SK-N-SH (cell line): ENCODE results near the gene ZAR1L. TPM values are rescaled to one million over a fixed set of nuclear protein-coding genes. Genes with fewer than 3 reads are reported as not detected.

ENCODE experiments used
- CTCF ChIA-PET: fragments of 300-600, 350-600 bp; formaldehyde crosslinking; extraction: SDS; loops from one replicate; lab custom pipeline; 2021; lab: Yijun Ruan, JAX
- POLR2A ChIA-PET: fragments of 350-600 bp; sonication (Branson Sonifier 250); formaldehyde crosslinking; extraction: SDS; loops from one replicate; lab custom pipeline; 2020; ENCODE audit warnings: antibody characterized with exemption, inconsistent platforms; lab: Yijun Ruan, JAX
- DNase-seq: peaks from one replicate; pipeline ENCODE4 v3.0.0; 2012
- H2AFZ ChIP-seq: fragments of 200-600 bp; sonication (generic); 2 replicates; pipeline ENCODE4 v1.8.1; 2016; ENCODE audit warnings: antibody characterized with exemption, mild to moderate bottlenecking, low read depth
- H3F3A ChIP-seq: fragments of 200-600 bp; sonication (generic); replicated peaks from 2 replicates; pipeline ENCODE3; 2016; ENCODE audit warnings: antibody characterized with exemption, mild to moderate bottlenecking; ENCODE audit not compliant: insufficient read depth
- H3K27ac ChIP-seq, 2 experiments: fragments of 200-500 bp in 1 of 2; fragments of 200-600 bp in 1 of 2; sonication (Bioruptor generic) in 1 of 2; sonication (generic), shearing (Covaris generic) in 1 of 2; 2 replicates each; pipeline versions ENCODE4 v1.5.1 to v1.6.1; 2014 to 2016; ENCODE audit warnings: low read depth in 2 of 2, inconsistent platforms in 1 of 2, low read length in 1 of 2, mild to moderate bottlenecking in 1 of 2, mixed read lengths in 1 of 2
- H3K27me3 ChIP-seq: fragments of 200-600 bp; sonication (generic), shearing (Covaris generic); 2 replicates; pipeline ENCODE4 v1.6.1; 2016; ENCODE audit warnings: mixed run types; ENCODE audit not compliant: insufficient read depth
- H3K36me3 ChIP-seq, 2 experiments: fragments of 200-500 bp in 1 of 2; fragments of 200-600 bp in 1 of 2; sonication (Bioruptor generic) in 1 of 2; sonication (generic) in 1 of 2; replicated peaks in 1 of 2; 2 replicates each; pipeline versions ENCODE3 to v1.5.1; 2014 to 2016; ENCODE audit warnings: low read length in 1 of 2, mild to moderate bottlenecking in 1 of 2; ENCODE audit not compliant: insufficient read depth in 2 of 2, control insufficient read depth in 1 of 2
- H3K4me1 ChIP-seq, 2 experiments: fragments of 200-500 bp in 1 of 2; fragments of 200-600 bp in 1 of 2; sonication (Bioruptor generic) in 1 of 2; sonication (generic), shearing (Covaris generic) in 1 of 2; 2 replicates each; pipeline versions ENCODE4 v1.5.1 to v1.6.1; 2014 to 2016; ENCODE audit warnings: low read depth in 1 of 2, low read length in 1 of 2, mixed run types in 1 of 2; ENCODE audit not compliant: insufficient read depth in 2 of 2, control insufficient read depth in 1 of 2
- H3K4me2 ChIP-seq: fragments of 200-600 bp; sonication (generic), shearing (Covaris generic); 2 replicates; pipeline ENCODE4 v1.6.1; 2017; ENCODE audit warnings: mixed run types
- H3K4me3 ChIP-seq, 2 experiments: fragments of 200-500 bp in 1 of 2; fragments of 200-600 bp in 1 of 2; sonication (Bioruptor generic) in 1 of 2; sonication (generic), shearing (Covaris generic) in 1 of 2; 2 replicates each; pipeline versions ENCODE4 v1.5.1 to v1.8.1; 2014 to 2016; ENCODE audit warnings: low read depth in 2 of 2, inconsistent platforms in 1 of 2, low read length in 1 of 2, mild to moderate bottlenecking in 1 of 2, mixed read lengths in 1 of 2, moderate library complexity in 1 of 2
- H3K79me2 ChIP-seq: fragments of 200-600 bp; sonication (generic); 2 replicates; pipeline ENCODE4 v1.8.1; 2017; ENCODE audit warnings: mild to moderate bottlenecking; ENCODE audit not compliant: insufficient read depth
- H3K9ac ChIP-seq: fragments of 200-600 bp; sonication (generic); 2 replicates; pipeline ENCODE4 v1.6.1; 2017; ENCODE audit warnings: mixed run types
- H3K9me2 ChIP-seq: fragments of 200-600 bp; sonication (generic); 2 replicates; pipeline ENCODE4 v1.6.1; 2017; ENCODE audit warnings: mixed run types
- H3K9me3 ChIP-seq: fragments of 200-600 bp; sonication (generic); 2 replicates; pipeline ENCODE4 v1.6.1; 2017; ENCODE audit warnings: mixed run types, mild to moderate bottlenecking, moderate library complexity
- H4K20me1 ChIP-seq: fragments of 200-600 bp; sonication (generic); 2 replicates; pipeline ENCODE4 v1.6.1; 2017; ENCODE audit warnings: mild to moderate bottlenecking, mixed run types; ENCODE audit not compliant: insufficient read depth
- CHD2 ChIP-seq: fragments of 150-350 bp; IDR thresholded peaks from 2 replicates; pipeline ENCODE4 v1.6.1; 2018; ENCODE audit warnings: low read length; ENCODE audit not compliant: partially characterized antibody
- ELF1 ChIP-seq: IDR thresholded peaks from 2 replicates; pipeline ENCODE4 v1.4.0; 2012
- EZH2phosphoT487 ChIP-seq: fragments of 200-600 bp; sonication (generic); IDR thresholded peaks from 2 replicates; pipeline ENCODE4 v1.6.1; 2017; ENCODE audit warnings: low read depth, mixed run types, mild to moderate bottlenecking, antibody characterized with exemption, moderate library complexity, borderline replicate concordance
- GABPA ChIP-seq: IDR thresholded peaks from 2 replicates; pipeline ENCODE4 v1.4.0; 2012; ENCODE audit warnings: low read depth, mild to moderate bottlenecking
- MEF2A ChIP-seq: IDR thresholded peaks from 2 replicates; pipeline ENCODE4 v1.4.0; 2012; ENCODE audit warnings: low read depth, borderline replicate concordance
- MXI1 ChIP-seq: IDR thresholded peaks from 2 replicates; pipeline ENCODE4 v1.6.1; 2012; ENCODE audit warnings: mild to moderate bottlenecking, low read depth, low read length, improper control_type of control experiment
- NFIC ChIP-seq: IDR thresholded peaks from 2 replicates; pipeline ENCODE4 v1.4.0; 2012; ENCODE audit warnings: borderline replicate concordance
- NRF1 ChIP-seq: IDR thresholded peaks from 2 replicates; pipeline ENCODE4 v1.6.1; 2012; ENCODE audit warnings: low read depth, mild to moderate bottlenecking, low read length
- POLR2AphosphoS5 ChIP-seq: IDR thresholded peaks from 2 replicates; pipeline ENCODE4 v1.6.1; 2012; ENCODE audit warnings: low read depth, low read length
- RAD21 ChIP-seq: IDR thresholded peaks from 2 replicates; pipeline ENCODE4 v1.6.1; 2012; ENCODE audit warnings: mild to moderate bottlenecking, low read length
- RCOR1 ChIP-seq: fragments of 150-350 bp; IDR thresholded peaks from 2 replicates; pipeline ENCODE4 v1.6.1; 2017; ENCODE audit warnings: antibody characterized with exemption, low read length
- TAF1 ChIP-seq: IDR thresholded peaks from 2 replicates; pipeline ENCODE4 v1.6.1; 2012; ENCODE audit warnings: low read depth, mild to moderate bottlenecking, low read length, moderate library complexity, borderline replicate concordance
- TCF12 ChIP-seq: IDR thresholded peaks from 2 replicates; pipeline ENCODE4 v1.4.0; 2012
- WGBS: methylation state at CpG from one replicate; pipeline ENCODE4 v1.1.6; 2017; ENCODE audit warnings: low lambda C conversion rate; 5-methylcytosine and 5-hydroxymethylcytosine counted together
- polyA plus RNA-seq, 3 experiments: library from polyadenylated mRNA; depleted of rRNA; stranded (reverse); fragments of >200 nt; gene quantifications; 2 replicates each; pipeline ENCODE4 v1.2.3, GENCODE V29; 2012
- TF ChIP-seq, protein P1 (sequence below): IDR thresholded peaks from 2 replicates; pipeline ENCODE4 v1.4.0; 2012; ENCODE audit warnings: low read depth
- TF ChIP-seq, protein P2 (sequence below): fragments of 200-600 bp; sonication (generic); IDR thresholded peaks from 2 replicates; pipeline ENCODE4 v1.6.1; 2017; ENCODE audit warnings: antibody characterized with exemption, mild to moderate bottlenecking, moderate library complexity
- TF ChIP-seq, protein P3 (sequence below): IDR thresholded peaks from 2 replicates; pipeline ENCODE4 v1.4.0; 2012; ENCODE audit warnings: low read depth, borderline replicate concordance
- TF ChIP-seq, protein P4 (sequence below): fragments of 150-350 bp; IDR thresholded peaks from 2 replicates; pipeline ENCODE4 v1.6.1; 2017; ENCODE audit warnings: antibody characterized with exemption, low read length, low read depth, borderline replicate concordance

ZAR1L gene
- polyA plus RNA-seq, 1 of the 3 experiments (the other 2 are of a cell fraction), result 0.07 TPM

DNA sequence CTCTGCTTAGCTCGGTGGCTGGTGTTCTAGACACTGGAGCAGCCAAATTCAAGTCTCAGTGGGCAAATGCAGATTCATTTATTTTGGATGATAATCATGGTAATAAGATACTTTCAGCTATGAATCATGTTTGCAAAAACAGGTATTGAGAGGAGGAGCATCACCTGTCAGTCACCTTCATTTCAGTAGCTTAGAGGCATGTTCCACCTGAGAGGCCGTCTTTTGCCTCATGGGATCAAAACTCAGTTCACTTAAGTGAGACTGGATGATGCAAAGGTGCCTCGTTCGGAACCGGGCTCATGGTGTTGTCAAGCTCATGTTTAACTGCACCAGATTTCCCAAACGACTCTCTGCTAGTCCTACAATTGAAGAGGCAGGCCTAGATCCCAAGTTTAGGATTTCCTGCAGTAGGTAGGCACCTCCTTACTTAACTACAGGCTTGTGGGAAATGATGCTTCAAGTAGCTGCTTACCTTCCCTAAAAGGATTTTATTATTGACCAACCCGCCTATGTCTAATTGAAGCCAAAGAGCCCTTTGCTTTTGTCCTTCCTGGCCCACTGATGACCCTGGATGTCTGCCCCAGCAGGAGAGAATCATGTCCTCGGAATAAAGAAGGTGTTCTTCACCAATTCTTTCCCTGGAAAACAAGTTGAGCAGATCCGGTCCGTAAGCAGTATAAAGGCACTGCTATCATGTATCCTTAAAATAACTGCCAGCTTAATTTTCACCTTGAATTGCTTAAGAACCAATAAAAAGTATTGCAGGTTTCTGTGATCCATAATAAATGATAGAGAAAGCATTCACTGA lies 60.0 kb downstream of the ZAR1L start:
- no peaks in the 10 kb centered on the region for H3K79me2 ChIP-seq
- TF ChIP-seq, protein P1, sequence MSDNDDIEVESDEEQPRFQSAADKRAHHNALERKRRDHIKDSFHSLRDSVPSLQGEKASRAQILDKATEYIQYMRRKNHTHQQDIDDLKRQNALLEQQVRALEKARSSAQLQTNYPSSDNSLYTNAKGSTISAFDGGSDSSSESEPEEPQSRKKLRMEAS, result no peak
- TF ChIP-seq, protein P2, sequence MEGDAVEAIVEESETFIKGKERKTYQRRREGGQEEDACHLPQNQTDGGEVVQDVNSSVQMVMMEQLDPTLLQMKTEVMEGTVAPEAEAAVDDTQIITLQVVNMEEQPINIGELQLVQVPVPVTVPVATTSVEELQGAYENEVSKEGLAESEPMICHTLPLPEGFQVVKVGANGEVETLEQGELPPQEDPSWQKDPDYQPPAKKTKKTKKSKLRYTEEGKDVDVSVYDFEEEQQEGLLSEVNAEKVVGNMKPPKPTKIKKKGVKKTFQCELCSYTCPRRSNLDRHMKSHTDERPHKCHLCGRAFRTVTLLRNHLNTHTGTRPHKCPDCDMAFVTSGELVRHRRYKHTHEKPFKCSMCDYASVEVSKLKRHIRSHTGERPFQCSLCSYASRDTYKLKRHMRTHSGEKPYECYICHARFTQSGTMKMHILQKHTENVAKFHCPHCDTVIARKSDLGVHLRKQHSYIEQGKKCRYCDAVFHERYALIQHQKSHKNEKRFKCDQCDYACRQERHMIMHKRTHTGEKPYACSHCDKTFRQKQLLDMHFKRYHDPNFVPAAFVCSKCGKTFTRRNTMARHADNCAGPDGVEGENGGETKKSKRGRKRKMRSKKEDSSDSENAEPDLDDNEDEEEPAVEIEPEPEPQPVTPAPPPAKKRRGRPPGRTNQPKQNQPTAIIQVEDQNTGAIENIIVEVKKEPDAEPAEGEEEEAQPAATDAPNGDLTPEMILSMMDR, result no peak
- no peak for TF ChIP-seq EZH2phosphoT487
- no peak for TF ChIP-seq CHD2
- no peak for TF ChIP-seq TCF12
- TF ChIP-seq, protein P3, sequence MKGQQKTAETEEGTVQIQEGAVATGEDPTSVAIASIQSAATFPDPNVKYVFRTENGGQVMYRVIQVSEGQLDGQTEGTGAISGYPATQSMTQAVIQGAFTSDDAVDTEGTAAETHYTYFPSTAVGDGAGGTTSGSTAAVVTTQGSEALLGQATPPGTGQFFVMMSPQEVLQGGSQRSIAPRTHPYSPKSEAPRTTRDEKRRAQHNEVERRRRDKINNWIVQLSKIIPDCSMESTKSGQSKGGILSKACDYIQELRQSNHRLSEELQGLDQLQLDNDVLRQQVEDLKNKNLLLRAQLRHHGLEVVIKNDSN, result no peak
- no peak for TF ChIP-seq MXI1
- TF ChIP-seq, protein P4, sequence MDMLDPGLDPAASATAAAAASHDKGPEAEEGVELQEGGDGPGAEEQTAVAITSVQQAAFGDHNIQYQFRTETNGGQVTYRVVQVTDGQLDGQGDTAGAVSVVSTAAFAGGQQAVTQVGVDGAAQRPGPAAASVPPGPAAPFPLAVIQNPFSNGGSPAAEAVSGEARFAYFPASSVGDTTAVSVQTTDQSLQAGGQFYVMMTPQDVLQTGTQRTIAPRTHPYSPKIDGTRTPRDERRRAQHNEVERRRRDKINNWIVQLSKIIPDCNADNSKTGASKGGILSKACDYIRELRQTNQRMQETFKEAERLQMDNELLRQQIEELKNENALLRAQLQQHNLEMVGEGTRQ, result no peak
- no peak for TF ChIP-seq TAF1
- TF ChIP-seq RAD21, result no peak
- no peak for TF ChIP-seq ELF1
- TF ChIP-seq MEF2A, result no peak
- no peak for TF ChIP-seq POLR2AphosphoS5
- no peak for TF ChIP-seq RCOR1
- no peak for TF ChIP-seq NFIC
- no peak for TF ChIP-seq NRF1
- no peak for TF ChIP-seq GABPA
- H3K27me3 ChIP-seq, result no peaks in the 10 kb centered on the region
- no peak overlapping the region for H3K4me3 ChIP-seq
- no peaks in the 10 kb centered on the region; a peak in 2 of 4 replicates for H3K4me1 ChIP-seq
- peaks cover 0 to 4% of the 10 kb centered on the region in 2 experiments for H3K36me3 ChIP-seq
- WGBS, result 89% methylated on average over 10 of the region's 10 CpGs
- H3F3A ChIP-seq, result no peaks in the 10 kb centered on the region
- ChIA-PET POLR2A (no interaction called here), CTCF (interaction anchor here (0.8 to 3.3 kb wide), 7 partner anchors 9 to 345 kb away, joined by 3 to 21 read pairs (median 3); no protein-coding TSS in a partner anchor)
- H3K4me2 ChIP-seq, result no peak overlapping the region
- H3K9ac ChIP-seq, result no peak overlapping the region
- H3K9me2 ChIP-seq, result no peaks in the 10 kb centered on the region
- H3K9me3 ChIP-seq, result no peaks in the 10 kb centered on the region
- H4K20me1 ChIP-seq, result no peaks in the 10 kb centered on the region
- H3K27ac ChIP-seq, result no peak overlapping the region
- DNase-seq, result no peak
- H2AFZ ChIP-seq, result no peak overlapping the region
